Measurements from ENCODE around the gene ADAM12. TPM values are rescaled to one million over a fixed set of nuclear protein-coding genes. Genes with fewer than 3 reads are reported as not detected.

ADAM12 gene
- total RNA-seq, 2 donors from 2014 or later = 0.27 to 2.2 TPM

- DNase-seq (ENCODE audit: low spot score) (no peak), ATAC-seq (ENCODE audit: insufficient number of reproducible peaks, low FRiP score, low read depth) (no peak)
- H3K27me3 ChIP-seq (replicated peaks; ENCODE audit: insufficient read depth) = no peaks in the 10 kb centered on the region
- no peaks in the 10 kb centered on the region for H3K4me1 ChIP-seq (ENCODE audit: control insufficient read depth in 1 of 2, low read depth in 2 of 2)
- no peak overlapping the region for H3K4me3 ChIP-seq
- H3K27ac ChIP-seq = no peak overlapping the region
- H3K9me3 ChIP-seq = no peaks in the 10 kb centered on the region
- no peak for TF ChIP-seq CTCF (IDR thresholded peaks at IDR 0.05)
- H3K36me3 ChIP-seq = no peaks in the 10 kb centered on the region
These were observed 423.7 kb downstream of the ADAM12 start for GRCh38 chr10:125964558-125964957.
